ENCODE data around the gene JAK1. TPM values are rescaled to one million over a fixed set of nuclear protein-coding genes. Genes with fewer than 3 reads are reported as not detected.

Gene JAK1
- polyA plus RNA-seq, 2 of the 4 experiments (the other 2 are of a cell fraction) = 110 to 159 TPM

DNA sequence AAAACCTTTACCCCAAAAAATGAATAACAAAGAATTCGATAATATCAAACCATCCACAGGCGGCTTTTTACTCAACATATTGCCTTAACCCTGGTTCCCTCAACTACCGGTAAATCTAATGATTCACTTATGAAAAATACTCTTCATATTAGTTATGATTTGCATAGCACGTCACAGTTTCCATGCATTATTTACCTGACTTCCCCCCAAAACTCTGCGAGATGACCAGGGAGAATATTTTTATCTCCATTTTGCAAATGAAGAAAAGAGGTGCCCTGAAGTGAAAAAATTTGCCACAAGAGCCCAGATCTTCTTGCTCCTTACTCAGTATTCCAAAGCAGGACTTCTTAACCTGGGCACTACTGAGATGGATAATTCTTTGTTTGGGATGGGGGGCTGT is 2.9 kb downstream of the JAK1 start:
- ChIA-PET POLR2A (no interaction called here), CTCF (no interaction called here)
- FAIRE-seq (no peak), ATAC-seq (no peak), DNase-seq (ENCODE audit: low read depth in 1 of 2, low spot score in 1 of 2) (no peak)
- H3K27ac ChIP-seq = no peak overlapping the region
- peak overlapping the region; percentile 68 for H3K4me2 ChIP-seq
- no peaks in the 10 kb centered on the region for H3K9me3 ChIP-seq
- WGBS (ENCODE audit: missing lambda C conversion rate) = 94% methylated on average over 5 of the region's 5 CpGs
- H3K4me1 ChIP-seq = peaks cover 68% of the 10 kb centered on the region
- H3K4me3 ChIP-seq = peak overlapping the region; percentile 86; the same call in 2 of the 3 replicates
- TF ChIP-seq SREBF2 (IDR thresholded peaks at IDR 0.05) = no peak
- TF ChIP-seq, protein P1, sequence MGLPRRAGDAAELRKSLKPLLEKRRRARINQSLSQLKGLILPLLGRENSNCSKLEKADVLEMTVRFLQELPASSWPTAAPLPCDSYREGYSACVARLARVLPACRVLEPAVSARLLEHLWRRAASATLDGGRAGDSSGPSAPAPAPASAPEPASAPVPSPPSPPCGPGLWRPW (IDR thresholded peaks at IDR 0.05) = no peak
- TF ChIP-seq POLR2AphosphoS2 (conservative IDR thresholded peaks at IDR 0.05; ENCODE audit: low read length) = no peak
- no peak for TF ChIP-seq ZFP36 (IDR thresholded peaks at IDR 0.05; ENCODE audit: borderline replicate concordance, partially characterized antibody)
- TF ChIP-seq MAFK (IDR thresholded peaks at IDR 0.05; ENCODE audit: partially characterized antibody) = no peak
- TF ChIP-seq TP53 (CRISPR knock-in tag; IDR thresholded peaks at IDR 0.05) = no peak
- no peak for TF ChIP-seq FOSL2 (IDR thresholded peaks at IDR 0.05)
- TF ChIP-seq FOSL2 (CRISPR knock-in tag; IDR thresholded peaks at IDR 0.05) = no peak
- no peak for TF ChIP-seq JUNB (IDR thresholded peaks at IDR 0.05)
- TF ChIP-seq, protein P2, sequence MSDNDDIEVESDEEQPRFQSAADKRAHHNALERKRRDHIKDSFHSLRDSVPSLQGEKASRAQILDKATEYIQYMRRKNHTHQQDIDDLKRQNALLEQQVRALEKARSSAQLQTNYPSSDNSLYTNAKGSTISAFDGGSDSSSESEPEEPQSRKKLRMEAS (IDR thresholded peaks at IDR 0.05) = no peak
- TF ChIP-seq, protein P3, sequence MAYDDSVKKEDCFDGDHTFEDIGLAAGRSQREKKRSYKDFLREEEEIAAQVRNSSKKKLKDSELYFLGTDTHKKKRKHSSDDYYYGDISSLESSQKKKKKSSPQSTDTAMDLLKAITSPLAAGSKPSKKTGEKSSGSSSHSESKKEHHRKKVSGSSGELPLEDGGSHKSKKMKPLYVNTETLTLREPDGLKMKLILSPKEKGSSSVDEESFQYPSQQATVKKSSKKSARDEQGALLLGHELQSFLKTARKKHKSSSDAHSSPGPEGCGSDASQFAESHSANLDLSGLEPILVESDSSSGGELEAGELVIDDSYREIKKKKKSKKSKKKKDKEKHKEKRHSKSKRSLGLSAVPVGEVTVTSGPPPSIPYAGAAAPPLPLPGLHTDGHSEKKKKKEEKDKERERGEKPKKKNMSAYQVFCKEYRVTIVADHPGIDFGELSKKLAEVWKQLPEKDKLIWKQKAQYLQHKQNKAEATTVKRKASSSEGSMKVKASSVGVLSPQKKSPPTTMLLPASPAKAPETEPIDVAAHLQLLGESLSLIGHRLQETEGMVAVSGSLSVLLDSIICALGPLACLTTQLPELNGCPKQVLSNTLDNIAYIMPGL (CRISPR knock-in tag; IDR thresholded peaks at IDR 0.05; ENCODE audit: borderline replicate concordance) = no peak
- no peak for TF ChIP-seq FOXS1 (CRISPR knock-in tag; IDR thresholded peaks at IDR 0.05)
- TF ChIP-seq, protein P4, sequence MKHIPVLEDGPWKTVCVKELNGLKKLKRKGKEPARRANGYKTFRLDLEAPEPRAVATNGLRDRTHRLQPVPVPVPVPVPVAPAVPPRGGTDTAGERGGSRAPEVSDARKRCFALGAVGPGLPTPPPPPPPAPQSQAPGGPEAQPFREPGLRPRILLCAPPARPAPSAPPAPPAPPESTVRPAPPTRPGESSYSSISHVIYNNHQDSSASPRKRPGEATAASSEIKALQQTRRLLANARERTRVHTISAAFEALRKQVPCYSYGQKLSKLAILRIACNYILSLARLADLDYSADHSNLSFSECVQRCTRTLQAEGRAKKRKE (CRISPR knock-in tag; IDR thresholded peaks at IDR 0.05; ENCODE audit: low read depth) = no peak
- no peak for TF ChIP-seq BHLHE40 (IDR thresholded peaks at IDR 0.05; ENCODE audit: low read depth, low read length)
- TF ChIP-seq, protein P5, sequence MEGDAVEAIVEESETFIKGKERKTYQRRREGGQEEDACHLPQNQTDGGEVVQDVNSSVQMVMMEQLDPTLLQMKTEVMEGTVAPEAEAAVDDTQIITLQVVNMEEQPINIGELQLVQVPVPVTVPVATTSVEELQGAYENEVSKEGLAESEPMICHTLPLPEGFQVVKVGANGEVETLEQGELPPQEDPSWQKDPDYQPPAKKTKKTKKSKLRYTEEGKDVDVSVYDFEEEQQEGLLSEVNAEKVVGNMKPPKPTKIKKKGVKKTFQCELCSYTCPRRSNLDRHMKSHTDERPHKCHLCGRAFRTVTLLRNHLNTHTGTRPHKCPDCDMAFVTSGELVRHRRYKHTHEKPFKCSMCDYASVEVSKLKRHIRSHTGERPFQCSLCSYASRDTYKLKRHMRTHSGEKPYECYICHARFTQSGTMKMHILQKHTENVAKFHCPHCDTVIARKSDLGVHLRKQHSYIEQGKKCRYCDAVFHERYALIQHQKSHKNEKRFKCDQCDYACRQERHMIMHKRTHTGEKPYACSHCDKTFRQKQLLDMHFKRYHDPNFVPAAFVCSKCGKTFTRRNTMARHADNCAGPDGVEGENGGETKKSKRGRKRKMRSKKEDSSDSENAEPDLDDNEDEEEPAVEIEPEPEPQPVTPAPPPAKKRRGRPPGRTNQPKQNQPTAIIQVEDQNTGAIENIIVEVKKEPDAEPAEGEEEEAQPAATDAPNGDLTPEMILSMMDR (IDR thresholded peaks at IDR 0.05) = no peak
- TF ChIP-seq ZSCAN20 (CRISPR knock-in tag; IDR thresholded peaks at IDR 0.05) = no peak
- TF ChIP-seq NFE2L2 (conservative IDR thresholded peaks at IDR 0.05; ENCODE audit: low read length) = no peak
- no peak for TF ChIP-seq RNF2 (IDR thresholded peaks at IDR 0.05; ENCODE audit: borderline replicate concordance, low read depth)
- TF ChIP-seq HOXA7 (CRISPR knock-in tag; IDR thresholded peaks at IDR 0.05) = no peak
- TF ChIP-seq RARB (CRISPR knock-in tag; IDR thresholded peaks at IDR 0.05) = no peak
- no peak for TF ChIP-seq ZC3H11A (IDR thresholded peaks at IDR 0.05)

DNA sequence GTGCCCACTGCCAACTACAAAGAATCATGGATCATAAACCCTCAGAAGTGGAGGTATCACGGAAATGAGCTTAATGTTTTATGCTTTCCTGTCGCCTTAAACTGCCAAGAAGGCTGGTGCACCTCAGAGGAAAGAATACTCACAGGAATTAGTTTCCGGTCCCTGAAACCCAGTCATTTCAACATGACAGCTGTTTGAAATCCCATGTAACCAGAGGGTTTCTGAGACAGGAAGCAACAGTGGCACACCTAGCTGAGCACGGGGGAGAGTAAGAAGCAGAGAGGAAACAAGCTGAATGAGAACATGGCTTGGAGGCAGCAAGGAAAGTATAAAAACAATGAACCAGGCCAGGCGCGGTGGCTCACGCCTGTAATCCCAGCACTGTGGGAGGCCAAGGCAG is 3.9 kb downstream of the JAK1 start:
- H3K4me3 ChIP-seq = no peak overlapping the region
- no peaks in the 10 kb centered on the region for H3K9me3 ChIP-seq
- H3K27ac ChIP-seq = peak overlapping the region in 1 of 2 experiments; percentile 23; a peak in 2 of 6 replicates
- 79% methylated on average over 7 of the region's 7 CpGs for WGBS (ENCODE audit: missing lambda C conversion rate)
- CTCF ChIA-PET = interaction anchor here (1.1 kb wide), 2 partner anchors 11 to 28 kb away, joined by 3 to 4 read pairs; no protein-coding TSS in a partner anchor
- H3K4me1 ChIP-seq = peaks cover 70% of the 10 kb centered on the region
- no peak for ATAC-seq
- FAIRE-seq = no peak
- H3K4me2 ChIP-seq = peak overlapping the region; percentile 68; the same call in 2 of the 3 replicates
- POLR2A ChIA-PET = no interaction called here
- no peak for DNase-seq (ENCODE audit: low read depth in 1 of 2, low spot score in 1 of 2)
- TF ChIP-seq BHLHE40 (IDR thresholded peaks at IDR 0.05; ENCODE audit: low read depth, low read length) (no peak), RNF2 (IDR thresholded peaks at IDR 0.05; ENCODE audit: borderline replicate concordance, low read depth) (no peak), FOXS1 (CRISPR knock-in tag; IDR thresholded peaks at IDR 0.05) (no peak), KDM5A (IDR thresholded peaks at IDR 0.05) (no peak), SMC3 (IDR thresholded peaks at IDR 0.05) (no peak), MYC (IDR thresholded peaks at IDR 0.05; ENCODE audit: borderline replicate concordance, low read length) (no peak), ESRRA (IDR thresholded peaks at IDR 0.05; ENCODE audit: borderline replicate concordance, low read length) (no peak), FOSB (CRISPR knock-in tag; IDR thresholded peaks at IDR 0.05) (no peak), RFX5 (IDR thresholded peaks at IDR 0.05) (no peak)
- TF ChIP-seq, protein P6, sequence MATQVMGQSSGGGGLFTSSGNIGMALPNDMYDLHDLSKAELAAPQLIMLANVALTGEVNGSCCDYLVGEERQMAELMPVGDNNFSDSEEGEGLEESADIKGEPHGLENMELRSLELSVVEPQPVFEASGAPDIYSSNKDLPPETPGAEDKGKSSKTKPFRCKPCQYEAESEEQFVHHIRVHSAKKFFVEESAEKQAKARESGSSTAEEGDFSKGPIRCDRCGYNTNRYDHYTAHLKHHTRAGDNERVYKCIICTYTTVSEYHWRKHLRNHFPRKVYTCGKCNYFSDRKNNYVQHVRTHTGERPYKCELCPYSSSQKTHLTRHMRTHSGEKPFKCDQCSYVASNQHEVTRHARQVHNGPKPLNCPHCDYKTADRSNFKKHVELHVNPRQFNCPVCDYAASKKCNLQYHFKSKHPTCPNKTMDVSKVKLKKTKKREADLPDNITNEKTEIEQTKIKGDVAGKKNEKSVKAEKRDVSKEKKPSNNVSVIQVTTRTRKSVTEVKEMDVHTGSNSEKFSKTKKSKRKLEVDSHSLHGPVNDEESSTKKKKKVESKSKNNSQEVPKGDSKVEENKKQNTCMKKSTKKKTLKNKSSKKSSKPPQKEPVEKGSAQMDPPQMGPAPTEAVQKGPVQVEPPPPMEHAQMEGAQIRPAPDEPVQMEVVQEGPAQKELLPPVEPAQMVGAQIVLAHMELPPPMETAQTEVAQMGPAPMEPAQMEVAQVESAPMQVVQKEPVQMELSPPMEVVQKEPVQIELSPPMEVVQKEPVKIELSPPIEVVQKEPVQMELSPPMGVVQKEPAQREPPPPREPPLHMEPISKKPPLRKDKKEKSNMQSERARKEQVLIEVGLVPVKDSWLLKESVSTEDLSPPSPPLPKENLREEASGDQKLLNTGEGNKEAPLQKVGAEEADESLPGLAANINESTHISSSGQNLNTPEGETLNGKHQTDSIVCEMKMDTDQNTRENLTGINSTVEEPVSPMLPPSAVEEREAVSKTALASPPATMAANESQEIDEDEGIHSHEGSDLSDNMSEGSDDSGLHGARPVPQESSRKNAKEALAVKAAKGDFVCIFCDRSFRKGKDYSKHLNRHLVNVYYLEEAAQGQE (IDR thresholded peaks at IDR 0.05) = no peak
- TF ChIP-seq, protein P3 (CRISPR knock-in tag; IDR thresholded peaks at IDR 0.05; ENCODE audit: borderline replicate concordance) = no peak
